DND-41 (cell line): Measurements from ENCODE around the gene SMARCA2.

Source experiments
- EZH2 ChIP-seq: IDR thresholded peaks from 3 replicates; pipeline ENCODE4 v1.6.1; 2012; ENCODE audit warnings: borderline replicate concordance, low read depth, mild to moderate bottlenecking, moderate library complexity, low read length, inconsistent platforms; ENCODE audit not compliant: severe bottlenecking
- TF ChIP-seq, protein P1 (sequence below): IDR thresholded peaks from 2 replicates; pipeline ENCODE4 v1.5.1; 2012; ENCODE audit warnings: borderline replicate concordance, low read length, moderate library complexity, mild to moderate bottlenecking; ENCODE audit not compliant: poor library complexity, severe bottlenecking; ENCODE audit errors: extremely low read depth

DNA sequence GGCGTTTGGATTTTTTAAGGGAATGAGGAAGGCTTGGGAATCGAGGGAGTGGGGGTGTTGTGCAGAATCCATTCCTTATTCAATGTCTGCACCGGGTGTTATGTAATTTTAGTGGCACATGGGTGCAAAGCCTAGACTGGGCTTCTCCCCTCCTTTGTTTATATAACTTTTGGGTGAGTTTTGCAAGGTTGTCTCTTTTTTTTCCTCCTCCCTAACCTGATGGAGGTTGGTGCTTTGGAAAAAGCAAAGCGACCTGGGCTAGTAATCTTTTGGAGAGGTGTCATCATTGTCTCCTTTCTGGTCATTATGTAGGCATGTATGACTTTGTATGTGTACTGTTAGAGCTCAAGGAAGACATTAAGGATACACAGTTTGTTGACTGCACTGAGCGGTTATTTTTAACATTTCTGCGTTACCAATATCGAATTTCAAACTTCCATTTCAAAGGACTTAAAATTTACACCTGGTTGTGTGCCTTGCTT, 3.1 kb downstream of the SMARCA2 start:
- TF ChIP-seq, protein P1, sequence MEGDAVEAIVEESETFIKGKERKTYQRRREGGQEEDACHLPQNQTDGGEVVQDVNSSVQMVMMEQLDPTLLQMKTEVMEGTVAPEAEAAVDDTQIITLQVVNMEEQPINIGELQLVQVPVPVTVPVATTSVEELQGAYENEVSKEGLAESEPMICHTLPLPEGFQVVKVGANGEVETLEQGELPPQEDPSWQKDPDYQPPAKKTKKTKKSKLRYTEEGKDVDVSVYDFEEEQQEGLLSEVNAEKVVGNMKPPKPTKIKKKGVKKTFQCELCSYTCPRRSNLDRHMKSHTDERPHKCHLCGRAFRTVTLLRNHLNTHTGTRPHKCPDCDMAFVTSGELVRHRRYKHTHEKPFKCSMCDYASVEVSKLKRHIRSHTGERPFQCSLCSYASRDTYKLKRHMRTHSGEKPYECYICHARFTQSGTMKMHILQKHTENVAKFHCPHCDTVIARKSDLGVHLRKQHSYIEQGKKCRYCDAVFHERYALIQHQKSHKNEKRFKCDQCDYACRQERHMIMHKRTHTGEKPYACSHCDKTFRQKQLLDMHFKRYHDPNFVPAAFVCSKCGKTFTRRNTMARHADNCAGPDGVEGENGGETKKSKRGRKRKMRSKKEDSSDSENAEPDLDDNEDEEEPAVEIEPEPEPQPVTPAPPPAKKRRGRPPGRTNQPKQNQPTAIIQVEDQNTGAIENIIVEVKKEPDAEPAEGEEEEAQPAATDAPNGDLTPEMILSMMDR, result no peak
- no peak for TF ChIP-seq EZH2
